Thyroid gland (tissue), 4 donors: ENCODE results near the gene KANSL1.

Source experiments
- POLR2A ChIP-seq, 2 donors: fragments of 450-650 bp; IDR thresholded peaks; one replicate each; pipeline ENCODE4 v1.6.1; 2017; ENCODE audit warnings: antibody characterized with exemption in 2 of 2, mild to moderate bottlenecking in 2 of 2, moderate library complexity in 1 of 2
- TF ChIP-seq, protein P1 (sequence below), 6 experiments: fragments of 200-600 bp in 3 of 6; fragments of 450-650 bp in 3 of 6; sonication (generic) in 3 of 6; IDR thresholded peaks; one replicate each; pipeline ENCODE4 v1.5.1; 2016 to 2019; ENCODE audit warnings: antibody characterized with exemption in 6 of 6, mild to moderate bottlenecking in 2 of 6, inconsistent platforms in 1 of 6, moderate library complexity in 1 of 6

DNA sequence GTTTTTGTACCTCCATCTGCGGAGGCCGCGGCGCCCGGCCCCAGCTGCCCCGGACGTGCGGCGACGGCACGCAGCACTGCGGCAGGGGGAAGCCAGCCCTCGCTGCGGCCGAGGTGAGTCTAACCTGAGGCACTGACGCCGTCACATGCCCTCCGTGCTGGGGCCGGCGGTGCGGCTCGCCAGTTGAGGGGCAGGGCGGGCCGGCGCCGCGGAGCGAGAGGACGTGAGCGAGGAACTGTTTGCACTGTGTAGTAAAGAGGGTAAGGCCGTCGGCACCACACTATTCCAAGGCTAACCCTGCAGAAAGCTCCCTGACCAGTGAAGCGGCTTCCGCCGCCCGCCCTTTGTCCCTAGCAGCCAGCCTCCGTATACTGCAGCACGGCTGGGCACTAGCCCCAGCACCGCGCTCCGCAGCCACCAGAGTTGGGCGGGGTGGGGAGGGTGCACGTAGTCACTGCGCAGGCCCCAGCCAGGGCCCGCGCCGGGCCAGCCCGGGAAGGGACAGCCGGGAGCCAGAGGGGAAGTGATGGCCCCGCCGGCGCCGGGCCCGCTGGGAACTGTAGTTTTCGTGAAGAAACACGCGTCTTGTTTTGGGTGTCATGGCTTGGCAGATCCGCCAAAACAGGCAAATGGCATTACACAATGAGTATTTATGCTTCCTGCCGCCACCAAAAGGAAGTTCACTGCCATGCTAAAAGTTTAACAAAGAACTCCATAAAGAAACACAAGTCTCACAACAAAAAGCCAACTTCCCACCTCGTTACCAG, 580 bp upstream of the KANSL1 start:
- peak in 1 of 2 donors; percentile 88 for TF ChIP-seq POLR2A (IDR thresholded peaks at IDR 0.05)
- TF ChIP-seq, protein P1, sequence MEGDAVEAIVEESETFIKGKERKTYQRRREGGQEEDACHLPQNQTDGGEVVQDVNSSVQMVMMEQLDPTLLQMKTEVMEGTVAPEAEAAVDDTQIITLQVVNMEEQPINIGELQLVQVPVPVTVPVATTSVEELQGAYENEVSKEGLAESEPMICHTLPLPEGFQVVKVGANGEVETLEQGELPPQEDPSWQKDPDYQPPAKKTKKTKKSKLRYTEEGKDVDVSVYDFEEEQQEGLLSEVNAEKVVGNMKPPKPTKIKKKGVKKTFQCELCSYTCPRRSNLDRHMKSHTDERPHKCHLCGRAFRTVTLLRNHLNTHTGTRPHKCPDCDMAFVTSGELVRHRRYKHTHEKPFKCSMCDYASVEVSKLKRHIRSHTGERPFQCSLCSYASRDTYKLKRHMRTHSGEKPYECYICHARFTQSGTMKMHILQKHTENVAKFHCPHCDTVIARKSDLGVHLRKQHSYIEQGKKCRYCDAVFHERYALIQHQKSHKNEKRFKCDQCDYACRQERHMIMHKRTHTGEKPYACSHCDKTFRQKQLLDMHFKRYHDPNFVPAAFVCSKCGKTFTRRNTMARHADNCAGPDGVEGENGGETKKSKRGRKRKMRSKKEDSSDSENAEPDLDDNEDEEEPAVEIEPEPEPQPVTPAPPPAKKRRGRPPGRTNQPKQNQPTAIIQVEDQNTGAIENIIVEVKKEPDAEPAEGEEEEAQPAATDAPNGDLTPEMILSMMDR (IDR thresholded peaks at IDR 0.05) = peak in 3 of 6 experiments; percentile 9 to 34 (median 29)
